CD4-positive, alpha-beta memory T cell (primary cell): ENCODE data around the gene CPLX4. TPM values are rescaled to one million over a fixed set of nuclear protein-coding genes. Genes with fewer than 3 reads are reported as not detected.

Experiments used
- CTCF ChIA-PET: fragments of 350-600 bp; sonication (Branson Sonifier 250); formaldehyde crosslinking; loops from one replicate; lab custom pipeline; 2021; ENCODE audit warnings: inconsistent platforms; ENCODE audit not compliant: partially characterized antibody; lab: Charles Lee
- POLR2A ChIA-PET: fragments of 350-600 bp; sonication (Branson Sonifier 250); formaldehyde crosslinking; loops from one replicate; lab custom pipeline; 2021; ENCODE audit not compliant: partially characterized antibody; lab: Charles Lee
- DNase-seq, 5 donors: peaks; one replicate each; pipeline versions ENCODE4 v3.0.0 to v3.0.0-alpha.2; 2020 to 2022; ENCODE audit warnings: mixed read lengths in 1 of 5
- H3K27ac ChIP-seq: one replicate; pipeline ENCODE4 v1.7.0; 2013; ENCODE audit warnings: low read depth, low read length
- H3K27me3 ChIP-seq: 2 replicates; pipeline ENCODE4 v1.7.0; 2013; ENCODE audit warnings: mild to moderate bottlenecking, low read length, moderate library complexity; ENCODE audit not compliant: insufficient read depth
- H3K36me3 ChIP-seq: 2 replicates; pipeline ENCODE4 v1.7.0; 2013; ENCODE audit warnings: mild to moderate bottlenecking, low read length, moderate library complexity; ENCODE audit not compliant: insufficient read depth
- H3K4me1 ChIP-seq: 2 replicates; pipeline ENCODE4 v1.7.0; 2013; ENCODE audit warnings: mild to moderate bottlenecking, low read length, moderate library complexity; ENCODE audit not compliant: insufficient read depth
- H3K4me3 ChIP-seq, 2 donors: one replicate each; pipeline ENCODE4 v1.7.0; 2013; ENCODE audit warnings: low read length in 2 of 2, mild to moderate bottlenecking in 1 of 2
- H3K9me3 ChIP-seq, 2 donors: one replicate each; pipeline ENCODE4 v1.7.0; 2013; ENCODE audit warnings: low read length in 2 of 2, control low read depth in 1 of 2; ENCODE audit not compliant: control insufficient read depth in 1 of 2
- H3K27ac Mint-ChIP-seq, 7 donors: one replicate each; pipeline ENCODE4 v1.8.0; 2020 to 2021; ENCODE audit warnings: mixed read lengths in 7 of 7, mild to moderate bottlenecking in 6 of 7, inconsistent platforms in 3 of 7, moderate library complexity in 3 of 7
- H3K27me3 Mint-ChIP-seq, 2 donors: one replicate each; pipeline ENCODE4 v1.8.0; 2020 to 2021; ENCODE audit warnings: mixed read lengths in 2 of 2
- H3K36me3 Mint-ChIP-seq, 2 donors: one replicate each; pipeline ENCODE4 v1.8.0; 2020 to 2021; ENCODE audit warnings: mixed read lengths in 2 of 2, inconsistent platforms in 1 of 2, mild to moderate bottlenecking in 1 of 2
- H3K4me1 Mint-ChIP-seq, 4 donors: one replicate each; pipeline ENCODE4 v1.8.0; 2020 to 2021; ENCODE audit warnings: mixed read lengths in 4 of 4, mild to moderate bottlenecking in 1 of 4
- H3K4me3 Mint-ChIP-seq, 8 donors: one replicate each; pipeline ENCODE4 v1.8.0; 2020 to 2021; ENCODE audit warnings: mixed read lengths in 8 of 8, mild to moderate bottlenecking in 7 of 8, moderate library complexity in 6 of 8, inconsistent platforms in 3 of 8
- H3K9me3 Mint-ChIP-seq, 8 donors: one replicate each; pipeline ENCODE4 v1.8.0; 2020 to 2021; ENCODE audit warnings: mixed read lengths in 8 of 8, mild to moderate bottlenecking in 5 of 8, inconsistent platforms in 3 of 8, moderate library complexity in 1 of 8
- intact Hi-C: fragments of 100-400 bp; cut with micrococcal nuclease; formaldehyde crosslinking; loops from one replicate; pipeline ENCODE4 v1.15.1; 2023
- polyA plus RNA-seq, 2 donors: library from polyadenylated mRNA; unstranded; fragments of 300-500 nt; fragmentation: Illumina TruSeq; gene quantifications; one replicate each; pipeline ENCODE4 v1.2.3, GENCODE V29; 2021
- total RNA-seq, 2 experiments: library from RNA; stranded (reverse); gene quantifications; one replicate each; pipeline ENCODE4 v1.2.3, GENCODE V29; 2021

CPLX4 gene
- total and polyA plus RNA-seq, 4 experiments from 2014 or later, result not detected

DNA sequence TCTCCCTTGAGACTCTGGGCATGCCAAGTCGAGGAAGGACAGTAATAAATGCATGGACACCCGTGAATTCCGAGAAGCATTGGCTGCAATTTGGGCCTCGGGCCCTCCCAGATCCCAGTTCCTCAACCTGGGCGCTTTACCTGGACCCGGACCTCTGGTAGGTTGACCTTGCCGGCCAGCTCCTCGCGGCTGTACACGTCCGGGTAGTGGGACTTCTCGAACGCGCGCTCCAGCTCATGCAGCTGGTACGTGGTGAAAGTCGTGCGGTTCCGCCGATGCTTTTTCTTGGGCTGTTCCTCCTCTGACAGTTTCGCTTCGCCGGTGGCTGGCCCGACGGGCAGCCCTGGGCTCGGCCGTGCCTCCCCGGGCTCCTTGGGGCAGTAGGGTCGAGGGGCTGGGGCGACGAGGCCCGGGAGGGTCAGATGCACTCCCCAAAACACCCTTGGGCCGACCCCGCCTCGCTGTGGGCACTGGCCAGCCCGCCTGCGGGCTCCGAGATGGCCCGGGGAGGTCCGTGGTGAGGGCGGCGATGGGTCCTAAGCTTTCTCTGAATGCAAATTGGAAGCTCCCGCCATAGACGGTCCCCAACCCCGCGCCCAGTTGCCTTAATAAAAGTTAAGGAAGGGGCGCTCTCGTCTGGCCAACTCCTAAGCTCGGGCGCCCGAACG lies 46.1 kb downstream of the CPLX4 start:
- peaks cover 36% of the 10 kb centered on the region for H3K4me1 ChIP-seq

DNA sequence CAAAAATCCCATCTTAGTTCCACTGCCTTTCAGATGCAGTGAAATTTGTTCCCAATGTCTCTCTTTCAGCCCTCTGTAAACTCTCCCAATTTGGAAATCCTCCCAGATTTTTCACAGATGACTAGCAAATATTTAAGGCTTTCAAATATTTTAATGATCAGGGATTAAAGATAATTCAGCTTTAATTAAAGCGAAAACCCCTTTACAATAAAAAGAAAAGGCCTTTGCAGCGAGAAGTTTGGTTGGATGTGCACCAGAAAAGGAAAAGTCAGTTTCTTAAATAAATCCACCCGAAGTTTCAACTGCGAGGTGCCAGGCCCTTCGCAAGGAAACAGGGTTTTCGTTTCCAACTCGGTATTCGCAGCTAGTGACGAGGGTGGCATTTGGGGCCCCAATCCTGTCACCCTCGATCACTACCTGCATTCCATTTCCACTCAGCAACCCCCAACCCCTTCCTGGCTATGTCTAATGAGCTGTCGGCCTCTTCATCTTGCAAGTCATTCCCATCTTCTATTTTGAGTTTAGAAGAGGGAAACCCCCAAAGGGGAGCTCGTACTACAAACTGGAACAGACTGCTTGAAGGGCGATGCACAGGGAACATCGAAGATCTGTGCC lies 46.7 kb downstream of the CPLX4 start:
- intact Hi-C loops, result no loop called here
- Histone ChIP-seq H3K27ac (no peak overlapping the region), H3K36me3 (no peaks in the 10 kb centered on the region), H3K4me1 (peaks cover 36% of the 10 kb centered on the region), H3K9me3 (no peaks in the 10 kb centered on the region), H3K27me3 (peaks cover 64% of the 10 kb centered on the region), H3K4me3 (no peak overlapping the region)
- ChIA-PET POLR2A (no interaction called here), CTCF (interaction anchor here (1.0 kb wide), 1 partner anchor 37 kb away, joined by 3 read pairs; no protein-coding TSS in a partner anchor)
- Mint-ChIP-seq H3K4me1 (peaks cover 10 to 55% (median 30%) of the 10 kb centered on the region in 4 donors), H3K36me3 (peaks cover 0 to 3% of the 10 kb centered on the region in 2 donors), H3K27ac (no peak overlapping the region), H3K27me3 (peaks cover 63 to 65% of the 10 kb centered on the region in 2 donors), H3K9me3 (peaks cover 0 to 2% (median 0%) of the 10 kb centered on the region in 8 donors), H3K4me3 (peak overlapping the region in 7 of 8 donors; percentile 28 to 64 (median 50))
- no peak for DNase-seq

More for the DNA sequence above, 46.1 kb downstream of the CPLX4 start:
- Mint-ChIP-seq H3K4me1 (peaks cover 7 to 50% (median 27%) of the 10 kb centered on the region in 4 donors), H3K4me3 (peak overlapping the region in 6 of 8 donors; percentile 35 to 64 (median 52)), H3K27me3 (peaks cover 62% of the 10 kb centered on the region in 2 donors), H3K9me3 (peaks cover 0 to 3% (median 0%) of the 10 kb centered on the region in 8 donors), H3K27ac (no peak overlapping the region), H3K36me3 (peaks cover 0 to 3% of the 10 kb centered on the region in 2 donors)
- intact Hi-C loops, result no loop called here
- no peak overlapping the region for H3K4me3 ChIP-seq
- no peak overlapping the region for H3K27ac ChIP-seq
- peaks cover 59% of the 10 kb centered on the region for H3K27me3 ChIP-seq
- H3K36me3 ChIP-seq, result no peaks in the 10 kb centered on the region
- H3K9me3 ChIP-seq, result no peaks in the 10 kb centered on the region
- ChIA-PET POLR2A (no interaction called here), CTCF (interaction anchor here (1.0 to 1.1 kb wide), 2 partner anchors 37 to 38 kb away, joined by 3 read pairs; no protein-coding TSS in a partner anchor)
- no peak for DNase-seq

DNA sequence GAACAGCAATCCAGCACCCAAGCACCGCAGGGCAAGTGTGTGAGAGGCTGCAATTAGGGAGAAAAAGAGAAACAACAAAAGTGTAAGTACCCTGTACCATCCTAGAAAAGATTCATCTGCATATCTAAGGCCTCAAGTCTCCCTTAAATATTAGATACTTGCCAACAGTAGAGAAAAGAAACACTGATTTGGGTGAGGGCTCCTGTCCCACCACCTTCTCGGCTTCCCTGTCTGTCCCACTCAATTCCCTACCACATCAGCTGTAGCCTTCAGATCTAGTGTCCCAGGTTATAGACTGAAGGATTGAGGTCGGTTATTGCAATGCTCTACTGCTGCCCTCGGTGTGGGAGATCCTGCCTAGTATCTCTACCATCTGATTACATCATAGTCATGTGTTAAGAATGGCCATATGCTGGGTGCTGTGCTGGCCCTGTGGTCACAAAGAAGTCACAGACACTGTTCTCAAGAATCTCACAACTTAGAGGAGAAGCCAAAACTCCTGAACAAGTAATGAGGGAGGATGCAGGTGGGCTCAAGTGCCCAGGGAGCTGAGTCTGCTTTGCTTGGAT lies 47.7 kb downstream of the CPLX4 start:
- intact Hi-C loops, result no loop called here
- Mint-ChIP-seq H3K9me3 (no peaks in the 10 kb centered on the region), H3K4me3 (peak overlapping the region in 2 of 8 donors; percentile 14 to 17), H3K27me3 (peaks cover 62 to 64% of the 10 kb centered on the region in 2 donors), H3K4me1 (peaks cover 15 to 64% (median 34%) of the 10 kb centered on the region in 4 donors), H3K27ac (no peak overlapping the region), H3K36me3 (peaks cover 0 to 3% of the 10 kb centered on the region in 2 donors)
- CTCF ChIA-PET, result interaction anchor here (0.5 kb wide), 1 partner anchor 128 kb away, joined by 3 read pairs; no protein-coding TSS in a partner anchor
- Histone ChIP-seq H3K4me1 (peaks cover 39% of the 10 kb centered on the region), H3K36me3 (no peaks in the 10 kb centered on the region), H3K27ac (no peak overlapping the region), H3K9me3 (no peaks in the 10 kb centered on the region), H3K4me3 (no peak overlapping the region), H3K27me3 (peaks cover 63% of the 10 kb centered on the region)
- POLR2A ChIA-PET, result no interaction called here
- DNase-seq, result no peak

DNA sequence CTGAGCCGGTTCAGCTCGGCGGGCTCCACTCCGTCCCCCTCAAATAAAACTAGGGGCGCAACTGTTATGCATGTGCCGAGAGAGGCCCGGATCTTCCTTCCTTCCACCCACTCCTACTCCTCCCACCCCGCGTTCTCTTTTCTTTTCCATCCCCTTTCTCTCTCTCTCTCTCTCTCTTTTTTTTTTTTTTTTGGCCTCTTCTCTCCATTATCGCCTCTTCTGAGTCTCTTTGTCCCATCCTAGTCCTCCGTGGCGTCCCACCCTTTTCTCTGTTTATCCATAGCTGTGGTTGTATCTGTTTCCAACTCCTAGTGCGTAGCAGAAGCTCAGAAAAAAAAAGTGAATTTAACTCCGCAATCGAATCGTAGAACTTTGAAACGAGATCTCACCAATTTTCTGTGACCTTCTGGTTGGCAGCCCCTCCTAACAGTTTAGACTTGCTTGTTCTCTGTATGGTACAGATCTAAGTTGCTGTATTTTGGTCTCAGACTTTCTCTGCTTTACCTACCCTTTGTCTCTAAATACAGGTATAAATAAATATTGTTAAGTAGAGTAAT lies 48.8 kb downstream of the CPLX4 start:
- DNase-seq, result no peak
- Mint-ChIP-seq H3K27me3 (peaks cover 54 to 55% of the 10 kb centered on the region in 2 donors), H3K27ac (no peak overlapping the region), H3K4me3 (peak overlapping the region; percentile 53 to 71 (median 62)), H3K4me1 (peaks cover 14 to 66% (median 36%) of the 10 kb centered on the region in 4 donors), H3K36me3 (peaks cover 0 to 3% of the 10 kb centered on the region in 2 donors), H3K9me3 (no peaks in the 10 kb centered on the region)
- ChIA-PET CTCF (interaction anchor here (0.7 to 1.0 kb wide), 2 partner anchors 21 to 183 kb away, joined by 3 to 4 read pairs; no protein-coding TSS in a partner anchor), POLR2A (no interaction called here)
- H3K9me3 ChIP-seq, result no peaks in the 10 kb centered on the region
- peaks cover 42% of the 10 kb centered on the region for H3K4me1 ChIP-seq
- no peak overlapping the region for H3K4me3 ChIP-seq
- intact Hi-C loops, result no loop called here
- no peak overlapping the region for H3K27ac ChIP-seq
- peaks cover 61% of the 10 kb centered on the region for H3K27me3 ChIP-seq
- no peaks in the 10 kb centered on the region for H3K36me3 ChIP-seq

DNA sequence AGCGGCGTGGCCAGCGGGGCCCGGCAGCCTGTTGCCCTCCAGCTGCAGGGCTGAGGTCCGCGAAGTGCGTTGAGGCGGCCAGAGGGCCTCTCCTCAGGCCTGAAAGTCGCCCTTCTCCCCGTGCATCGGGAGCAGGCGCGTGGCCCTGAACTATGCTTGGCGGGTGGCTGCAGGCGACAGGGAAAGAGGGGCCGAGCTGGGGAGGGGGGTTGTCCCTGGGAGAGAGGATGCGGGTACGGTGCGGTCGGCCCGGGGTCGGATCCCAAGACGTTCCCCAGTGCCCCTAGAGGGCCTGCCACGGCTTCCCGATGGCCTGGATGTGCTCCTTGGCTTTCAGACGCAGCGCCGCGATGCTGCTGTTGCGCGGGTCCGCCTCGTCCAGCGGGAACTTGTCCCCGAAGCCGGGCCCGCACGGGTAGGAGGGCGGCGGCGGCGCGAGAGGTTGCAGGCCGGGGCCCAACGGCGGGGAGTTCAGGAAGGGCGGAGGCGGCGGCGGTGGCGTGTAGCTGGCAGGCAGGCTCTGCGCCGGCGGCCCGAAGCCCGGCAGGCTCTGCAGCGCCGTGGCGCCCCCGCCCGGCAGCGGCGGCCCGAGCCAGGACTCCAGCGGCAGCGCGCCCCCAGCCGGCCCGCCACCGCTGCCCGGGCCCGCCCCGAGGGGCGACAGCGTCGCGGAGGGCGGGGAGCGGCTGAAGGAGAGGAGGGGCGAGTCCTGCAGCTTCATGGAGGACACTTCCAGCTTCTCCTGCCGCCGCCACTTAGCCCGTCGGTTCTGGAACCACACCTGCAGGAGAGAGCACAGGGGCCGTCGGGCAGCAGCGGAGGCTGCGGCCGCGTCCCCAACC lies 49.5 kb downstream of the CPLX4 start:
- Mint-ChIP-seq H3K27me3 (peaks cover 52 to 53% of the 10 kb centered on the region in 2 donors), H3K9me3 (peaks cover 0 to 2% (median 0%) of the 10 kb centered on the region in 8 donors), H3K27ac (no peak overlapping the region), H3K4me1 (peaks cover 13 to 64% (median 32%) of the 10 kb centered on the region in 4 donors), H3K4me3 (peak overlapping the region in 7 of 8 donors; percentile 5 to 71 (median 53)), H3K36me3 (peaks cover 0 to 3% of the 10 kb centered on the region in 2 donors)
- CTCF ChIA-PET, result interaction anchor here (1.0 kb wide), 1 partner anchor 20 kb away, joined by 3 read pairs; no protein-coding TSS in a partner anchor
- peaks cover 42% of the 10 kb centered on the region for H3K4me1 ChIP-seq
- intact Hi-C loops, result no loop called here
- no peaks in the 10 kb centered on the region for H3K36me3 ChIP-seq
- H3K9me3 ChIP-seq, result no peaks in the 10 kb centered on the region
- H3K27me3 ChIP-seq, result peaks cover 59% of the 10 kb centered on the region
- no peak overlapping the region for H3K27ac ChIP-seq
- POLR2A ChIA-PET, result no interaction called here
- H3K4me3 ChIP-seq, result no peak overlapping the region
- peak in 3 of 5 donors; percentile 8 to 14 (median 14) for DNase-seq

DNA sequence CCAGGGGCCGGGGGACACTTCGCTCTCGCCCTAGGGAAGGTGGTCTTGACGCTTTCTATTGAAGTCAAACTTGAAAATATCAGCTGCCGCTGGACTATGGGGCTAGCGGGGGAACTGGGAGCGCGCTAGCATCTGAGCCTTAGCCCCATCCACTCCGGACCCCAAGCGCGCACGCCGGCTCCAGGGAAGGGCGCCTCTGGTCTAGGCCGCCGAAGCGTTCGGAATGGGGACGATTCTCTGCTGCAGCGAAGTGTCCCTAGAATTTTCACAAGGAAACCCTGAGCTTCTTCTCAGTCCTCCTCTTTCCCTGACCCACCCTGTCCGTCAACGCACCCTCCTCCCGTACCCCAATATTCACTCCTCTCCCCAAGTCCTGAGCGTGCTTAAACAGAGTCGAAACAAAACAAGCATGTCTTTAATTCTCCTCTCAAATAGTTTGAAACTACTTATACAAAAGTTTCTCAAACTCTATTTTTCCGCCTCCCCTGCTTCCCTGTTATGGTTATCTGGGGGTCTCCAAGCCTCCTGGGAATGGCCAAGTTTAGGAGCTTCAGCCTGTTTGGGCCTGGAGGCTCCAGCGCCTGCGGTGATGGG lies 50.2 kb downstream of the CPLX4 start:
- peak overlapping the region in 5 of 8 donors; percentile 5 to 69 (median 57) for H3K4me3 Mint-ChIP-seq
- intact Hi-C loops, result no loop called here
- no peak overlapping the region for H3K4me3 ChIP-seq
- H3K27ac Mint-ChIP-seq, result no peak overlapping the region
- H3K27me3 ChIP-seq, result peaks cover 53% of the 10 kb centered on the region
- no peaks in the 10 kb centered on the region for H3K9me3 ChIP-seq
- H3K27me3 Mint-ChIP-seq, result peaks cover 52 to 54% of the 10 kb centered on the region in 2 donors
- H3K9me3 Mint-ChIP-seq, result peaks cover 0 to 5% (median 0%) of the 10 kb centered on the region in 8 donors
- H3K27ac ChIP-seq, result no peak overlapping the region
- H3K4me1 Mint-ChIP-seq, result peaks cover 13 to 66% (median 32%) of the 10 kb centered on the region in 4 donors
- no peak for DNase-seq
- no peaks in the 10 kb centered on the region for H3K36me3 ChIP-seq
- CTCF ChIA-PET, result no interaction called here
- peaks cover 36% of the 10 kb centered on the region for H3K4me1 ChIP-seq
- H3K36me3 Mint-ChIP-seq, result peaks cover 0 to 3% of the 10 kb centered on the region in 2 donors
- POLR2A ChIA-PET, result no interaction called here
